GM18861 (cell line): ENCODE measurements around the gene MTX1.
A peak's percentile ranks its signal among the peaks of the same experiment; 100 is the strongest.
"Not testable (repeated sequence)": the region's sequence is repeated elsewhere in the genome, so short reads cannot be mapped to it uniquely, and the experiment has no call there.

ENCODE experiments used
- ATAC-seq: cut with Tn5 transposase; IDR thresholded peaks from one replicate; pipeline ENCODE4 v1.9.1; 2021; ENCODE audit not compliant: unreplicated experiment

Gene MTX1

GRCh38 chr1:155188268-155188667 lies 20.2 kb upstream of the MTX1 start:
- no peak for ATAC-seq

- not testable (repeated sequence) for ATAC-seq
These were observed 18.6 kb upstream of the MTX1 start for GRCh38 chr1:155189926-155190325.

DNA sequence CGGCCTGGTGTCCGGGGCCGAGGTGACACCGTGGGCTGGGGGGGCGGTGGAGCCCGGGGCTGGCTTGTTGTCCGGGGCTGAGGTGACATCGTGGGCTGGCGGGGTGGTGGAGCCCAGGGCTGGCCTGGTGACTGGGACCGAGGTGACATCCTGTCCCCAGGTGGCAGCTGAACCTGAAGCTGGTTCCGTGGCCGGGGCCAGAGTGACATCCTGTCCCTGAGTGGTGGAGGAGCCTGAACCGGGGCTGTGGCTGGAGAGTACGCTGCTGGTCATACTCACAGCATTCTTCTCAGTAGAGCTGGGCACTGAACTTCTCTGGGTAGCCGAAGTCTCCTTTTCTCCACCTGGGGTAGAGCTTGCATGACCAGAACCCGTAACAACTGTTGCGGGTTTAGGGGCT lies 16.6 kb upstream of the MTX1 start:
- no peak for ATAC-seq

DNA sequence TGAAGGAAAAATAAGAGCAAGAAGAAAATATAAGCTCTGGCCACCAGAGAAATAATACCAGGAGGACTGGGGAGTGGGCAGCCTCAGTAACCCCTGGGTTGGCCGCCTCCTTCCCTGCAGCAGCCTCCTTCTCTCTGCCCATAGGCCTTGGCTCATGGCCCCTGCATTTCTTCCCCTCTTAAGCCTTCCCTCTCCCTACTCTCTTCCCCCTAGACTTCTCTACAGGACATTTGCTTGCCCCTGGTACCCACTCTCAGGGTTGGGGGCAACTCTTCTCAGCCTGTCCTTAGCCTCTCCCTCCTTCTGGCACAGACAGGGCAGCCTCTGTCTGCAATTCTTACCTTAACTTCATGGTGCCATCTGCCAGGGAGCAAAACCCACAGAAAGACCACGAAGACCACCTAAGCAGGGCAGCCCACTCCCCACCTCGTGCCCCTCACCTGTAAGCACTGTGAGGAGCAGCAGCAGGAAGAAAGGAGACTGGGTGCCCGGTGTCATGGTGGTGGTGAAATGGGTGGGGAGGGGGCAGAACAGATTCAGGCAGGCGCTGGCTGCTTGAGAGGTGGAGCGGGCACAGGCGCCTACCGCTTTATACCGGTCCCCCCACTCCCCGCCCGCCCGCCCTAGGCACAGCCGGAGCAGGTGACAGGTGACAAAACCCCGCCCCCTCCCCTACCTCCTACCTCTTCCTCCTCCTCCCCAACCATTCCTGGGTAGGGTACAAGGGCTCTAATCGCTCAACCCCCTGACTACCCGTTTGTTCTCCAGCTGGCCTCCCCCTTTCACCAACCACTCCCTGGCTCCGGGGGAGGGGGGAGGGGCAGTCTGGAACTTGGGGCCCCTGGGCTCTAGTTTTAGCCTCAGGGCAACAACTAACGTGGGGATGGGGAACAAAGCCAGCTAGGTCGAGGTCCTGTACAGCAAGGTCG lies 15.9 kb upstream of the MTX1 start:
- ATAC-seq: no peak

DNA sequence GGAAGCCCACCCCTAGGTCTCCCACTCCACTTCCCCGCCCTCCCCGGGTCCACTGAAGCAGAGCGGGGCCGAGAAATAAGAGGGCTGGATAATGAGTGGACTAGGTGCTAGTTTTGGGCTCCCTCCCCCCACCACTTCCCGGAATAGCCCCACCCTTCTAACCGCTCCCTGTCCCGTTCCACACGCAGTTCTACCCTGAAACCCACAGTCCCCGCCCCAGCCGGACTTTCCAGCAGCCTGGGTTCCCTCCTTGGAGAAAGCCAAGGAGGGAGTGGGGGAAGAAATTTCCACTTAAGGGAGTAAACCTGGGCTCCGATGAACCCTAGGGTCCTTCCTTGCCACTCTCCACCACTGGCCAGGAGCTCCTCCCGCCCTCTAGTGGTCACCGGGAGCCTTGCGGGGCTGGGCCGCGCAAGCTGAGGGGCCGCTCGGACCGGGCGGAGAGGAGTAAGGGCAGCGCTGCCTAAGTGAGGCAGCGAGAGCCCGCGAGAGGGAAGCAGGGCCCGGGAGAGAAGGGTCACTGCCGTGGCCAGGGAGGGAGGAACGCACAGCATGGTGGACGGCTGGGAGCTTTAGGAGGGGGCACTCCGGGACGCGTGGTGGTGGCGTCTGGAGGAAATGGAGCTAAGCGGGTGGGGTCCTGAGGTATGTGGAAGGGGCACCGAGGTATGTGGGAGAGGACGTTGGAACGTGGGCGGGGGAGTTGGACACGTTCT lies 15.1 kb upstream of the MTX1 start:
- peak; percentile 53 for ATAC-seq

- ATAC-seq: not testable (repeated sequence)
These were observed 14.6 kb upstream of the MTX1 start for GRCh38 chr1:155193991-155194240.

DNA sequence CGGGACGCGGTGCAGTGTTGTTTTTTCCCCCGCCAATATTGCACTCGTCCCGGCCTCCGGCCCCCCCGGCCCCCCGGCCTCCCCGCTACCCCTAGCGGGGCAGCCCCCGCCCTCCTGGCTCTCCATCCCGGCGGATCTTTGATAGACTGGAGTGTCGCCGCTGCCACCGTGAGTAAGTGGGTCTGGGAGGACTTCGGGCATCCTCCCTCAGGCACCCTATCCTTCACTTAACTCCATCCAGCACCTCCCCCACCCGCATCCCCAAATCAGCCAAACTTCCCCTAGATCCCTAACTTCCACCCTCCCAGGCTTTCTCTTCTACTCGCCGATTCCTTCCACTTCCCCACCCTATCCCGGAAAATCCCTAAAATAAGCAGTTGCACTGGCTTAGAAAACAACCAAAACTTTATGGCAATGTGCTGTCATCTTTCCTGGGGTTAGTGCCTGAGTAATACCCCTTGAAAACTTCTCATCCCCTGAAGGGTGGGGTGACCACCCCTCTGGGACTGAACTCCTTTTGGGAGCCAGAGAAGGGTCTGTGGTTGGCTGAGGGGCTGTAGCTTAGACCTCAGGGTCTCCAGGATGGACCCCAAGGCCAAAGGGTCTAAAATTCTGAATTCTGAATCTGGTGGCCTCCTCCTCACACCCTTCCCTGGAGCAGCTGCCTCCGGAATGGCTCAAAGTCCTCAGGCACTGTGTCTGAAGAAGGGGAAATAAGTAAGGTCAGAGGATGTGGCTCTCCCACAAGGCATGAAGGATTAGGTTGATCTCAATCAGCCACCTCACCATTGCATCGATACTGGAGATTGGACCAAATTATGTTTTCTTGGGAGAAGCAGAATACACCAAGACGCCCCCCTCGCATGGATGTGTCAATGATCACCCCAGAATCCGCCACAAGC lies 13.0 kb upstream of the MTX1 start:
- no peak for ATAC-seq

DNA sequence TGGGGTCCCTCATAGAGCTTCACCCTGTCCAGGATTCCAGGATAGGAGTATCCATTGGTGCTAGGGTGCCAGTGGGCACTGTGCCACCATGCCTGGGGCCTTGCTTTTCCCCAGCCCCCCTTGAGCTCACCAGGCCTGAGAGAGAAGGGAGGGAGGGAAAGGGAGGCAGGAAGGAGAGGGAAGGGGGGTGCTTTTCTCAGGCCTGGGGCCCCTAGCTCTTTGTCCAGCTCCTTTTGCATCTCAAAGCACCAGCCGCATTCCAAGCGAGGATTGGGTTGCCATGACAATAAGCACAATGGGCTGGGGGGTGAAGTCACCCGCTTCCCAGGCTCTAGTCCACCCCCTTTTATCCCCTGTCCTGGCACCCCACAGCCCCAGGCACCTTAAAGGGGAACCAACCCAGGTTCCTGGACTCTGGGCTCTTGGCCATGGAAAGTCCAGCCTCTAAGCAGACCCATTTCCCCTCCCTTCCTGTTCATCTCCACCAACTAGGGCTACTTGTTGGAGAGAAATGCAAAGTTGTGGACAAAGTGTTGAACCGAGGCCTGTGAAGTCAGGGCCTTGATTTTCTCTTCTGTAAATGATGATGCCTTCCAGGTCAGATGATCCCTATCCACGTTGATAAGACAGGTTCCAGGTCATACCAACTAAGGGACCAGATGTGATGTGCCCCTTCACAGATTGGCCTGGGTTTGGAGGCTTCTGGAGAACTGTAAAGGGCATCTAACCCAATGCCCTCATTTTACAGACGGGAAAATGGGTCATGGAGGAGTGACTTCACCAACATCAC lies 12.2 kb upstream of the MTX1 start:
- ATAC-seq: no peak

- ATAC-seq: no peak
These were observed 11.4 kb upstream of the MTX1 start for GRCh38 chr1:155196893-155197638.

GRCh38 chr1:155197901-155198546 lies 10.5 kb upstream of the MTX1 start:
- ATAC-seq: no peak

GRCh38 chr1:155198547-155198906 lies 10.0 kb upstream of the MTX1 start:
- no peak for ATAC-seq

DNA sequence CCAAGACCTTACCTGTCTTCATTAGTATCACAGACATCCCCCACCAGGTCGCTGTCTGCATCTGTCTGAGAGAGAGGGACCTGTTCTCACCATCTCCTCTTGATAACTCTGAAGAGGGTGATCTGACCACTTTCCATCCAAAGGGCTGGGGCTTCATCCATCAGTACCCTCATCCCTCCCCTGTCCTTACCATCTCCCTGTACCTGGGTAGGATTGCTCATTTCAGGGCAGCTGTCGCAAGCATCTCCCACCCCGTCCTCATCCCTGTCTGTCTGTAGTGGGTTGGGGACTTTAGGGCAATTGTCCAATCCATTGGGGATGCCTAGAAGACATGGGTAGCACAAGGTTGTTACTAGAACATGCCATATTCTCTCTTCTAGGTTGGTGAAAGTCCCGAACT lies 8.7 kb upstream of the MTX1 start:
- no peak for ATAC-seq

DNA sequence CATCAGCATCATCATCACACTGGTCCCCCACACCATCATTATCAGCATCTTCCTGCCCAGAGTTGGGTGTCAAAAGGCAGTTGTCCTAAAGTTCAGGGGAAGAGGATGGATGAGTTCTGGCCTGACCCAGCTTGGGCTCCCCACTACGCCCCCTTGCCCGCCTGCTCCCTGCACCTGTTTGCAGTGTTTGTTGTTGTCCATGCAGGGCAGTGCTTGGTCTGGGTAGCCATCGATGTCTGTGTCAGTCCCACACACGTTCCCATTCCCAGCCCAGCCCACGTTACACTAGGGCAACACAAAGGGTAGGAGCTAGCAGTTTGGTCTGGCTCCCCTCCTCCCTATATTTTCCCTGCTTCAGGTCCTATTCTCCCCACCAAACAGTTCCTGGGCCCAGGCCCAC lies 7.6 kb upstream of the MTX1 start:
- no peak for ATAC-seq

GRCh38 chr1:155202198-155202597 lies 6.3 kb upstream of the MTX1 start:
- no peak for ATAC-seq

DNA sequence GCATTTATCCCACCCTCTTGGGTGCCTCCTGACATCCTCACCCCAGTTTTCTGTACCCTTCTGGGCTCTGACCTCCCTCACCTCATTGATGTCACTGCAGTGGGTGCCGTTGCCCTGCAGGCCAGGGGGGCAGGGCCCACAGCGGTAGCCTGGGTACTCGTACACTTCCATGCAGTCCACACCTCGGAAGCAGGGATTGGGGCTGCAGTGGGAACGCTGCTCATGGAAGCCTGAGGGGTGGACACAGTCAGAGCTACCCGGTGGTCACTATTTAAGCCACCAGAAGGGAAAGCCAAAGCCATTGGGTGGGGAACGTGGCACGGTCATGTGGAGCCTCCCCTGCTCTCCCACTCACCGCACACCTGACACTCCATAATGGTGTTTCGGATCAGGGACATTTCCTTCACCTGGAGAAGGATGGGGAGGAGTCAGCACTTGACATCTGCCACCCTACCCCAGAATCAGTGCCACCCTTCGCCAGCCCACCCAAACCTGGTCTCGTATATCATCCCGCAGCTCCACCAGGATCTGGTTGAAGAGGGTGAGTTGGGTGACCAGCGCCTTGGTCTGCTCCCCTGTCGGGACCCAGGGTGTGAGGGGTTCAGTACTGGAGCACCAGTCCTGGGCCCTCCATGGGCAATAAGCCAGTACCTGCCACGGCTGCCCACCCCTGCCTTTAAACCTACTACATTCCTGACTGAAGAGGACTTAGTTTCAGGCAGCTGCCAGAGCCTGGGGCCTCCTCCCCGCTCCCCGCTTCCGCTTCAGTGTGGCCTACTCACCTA lies 5.6 kb upstream of the MTX1 start:
- ATAC-seq: no peak

DNA sequence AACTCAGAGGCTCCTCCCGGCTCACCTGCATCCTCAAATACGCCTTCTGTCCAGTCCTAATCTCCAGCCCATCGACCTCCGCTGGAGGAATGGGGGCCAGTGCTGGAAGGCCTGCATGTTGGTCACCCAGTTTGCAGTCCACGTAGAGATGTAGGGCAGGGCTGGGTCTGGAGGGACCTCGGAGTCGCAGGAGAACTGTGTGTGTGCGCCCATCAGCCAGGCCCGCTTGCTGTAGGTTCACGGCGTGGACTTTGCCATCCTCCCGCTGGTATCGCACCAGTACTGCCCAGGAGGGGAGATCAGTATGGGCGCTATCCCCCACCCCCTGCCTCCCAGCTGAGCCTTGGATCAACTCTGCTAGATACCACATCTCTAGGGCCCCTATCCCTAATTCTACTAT lies 3.5 kb upstream of the MTX1 start:
- ATAC-seq: no peak

DNA sequence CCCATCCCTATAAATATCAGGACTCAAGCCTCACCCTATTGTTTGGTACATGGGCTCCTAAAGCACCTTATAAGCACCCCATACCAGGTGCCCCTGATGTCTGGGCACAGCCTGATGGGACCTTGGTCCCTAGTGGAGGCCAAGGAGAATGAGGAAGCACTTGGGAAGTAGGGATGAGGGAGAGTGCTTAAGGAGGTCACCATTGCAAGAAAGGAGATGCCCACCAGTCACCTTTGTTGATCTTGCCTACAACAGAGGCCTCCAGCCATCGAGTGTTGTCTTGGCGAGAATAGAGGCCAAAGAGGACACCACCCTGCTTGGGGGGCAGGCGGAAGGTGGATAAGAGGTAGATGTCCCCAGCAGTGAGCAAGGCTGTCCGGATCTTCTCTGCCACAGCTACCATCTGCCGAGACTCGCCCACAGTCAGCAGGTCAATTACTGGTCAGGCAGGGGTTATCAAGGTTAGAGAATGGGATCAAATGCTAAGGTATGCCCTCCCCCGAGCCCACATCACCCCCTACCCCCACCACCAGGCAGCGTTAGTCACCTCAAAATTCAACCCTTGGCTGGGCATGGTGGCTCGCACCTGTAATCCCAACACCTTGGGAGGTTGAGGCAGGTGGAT lies 2.4 kb upstream of the MTX1 start:
- no peak for ATAC-seq
